H1 (cell line): Measurements from ENCODE around the gene CCDC86. TPM values are rescaled to one million over a fixed set of nuclear protein-coding genes. Genes with fewer than 3 reads are reported as not detected.

Source experiments
- CTCF ChIA-PET: fragments of 300-600 bp; sonication (Branson Sonifier 250); formaldehyde crosslinking; loops from one replicate; lab custom pipeline; 2021; ENCODE audit not compliant: partially characterized antibody; lab: Charles Lee
- POLR2A ChIA-PET: fragments of 300-600 bp; sonication (Branson Sonifier 250); formaldehyde crosslinking; loops from one replicate; lab custom pipeline; 2021; ENCODE audit warnings: inconsistent platforms; ENCODE audit not compliant: partially characterized antibody; lab: Charles Lee
- DNase-seq, 2 experiments: peaks; one replicate each; pipeline versions ENCODE4 v3.0.0 to v3.0.0-alpha.2; 2010 to 2022; ENCODE audit warnings: low spot score in 2 of 2, low read depth in 1 of 2, mixed read lengths in 1 of 2
- FAIRE-seq: peaks from 2 replicates; lab custom pipeline; 2011; peaks lifted over from hg19 to GRCh38; lab: Jason Lieb, UNC
- H2AFZ ChIP-seq: 2 replicates; pipeline ENCODE4 v1.8.1; 2012; ENCODE audit warnings: low read length, inconsistent platforms
- H2AK5ac ChIP-seq: 2 replicates; pipeline ENCODE4 v1.6.1; 2013; ENCODE audit warnings: low read depth, low read length
- H2BK120ac ChIP-seq: replicated peaks from 2 replicates; pipeline ENCODE3; 2013; ENCODE audit warnings: low read depth, low read length, inconsistent platforms
- H2BK12ac ChIP-seq: 2 replicates; pipeline ENCODE4 v1.6.1; 2013; ENCODE audit warnings: low read depth, low read length
- H2BK15ac ChIP-seq: 2 replicates; pipeline ENCODE4 v1.6.1; 2013; ENCODE audit warnings: low read length
- H2BK20ac ChIP-seq: 2 replicates; pipeline ENCODE4 v1.6.1; 2013; ENCODE audit warnings: low read length
- H2BK5ac ChIP-seq: 2 replicates; pipeline ENCODE4 v1.6.1; 2013; ENCODE audit warnings: low read depth, low read length
- H3K14ac ChIP-seq: 2 replicates; pipeline ENCODE4 v1.6.1; 2013; ENCODE audit warnings: inconsistent platforms; ENCODE audit not compliant: insufficient read length
- H3K18ac ChIP-seq: 2 replicates; pipeline ENCODE4 v1.6.1; 2013; ENCODE audit warnings: low read length; ENCODE audit errors: extremely low read depth
- H3K23ac ChIP-seq: 2 replicates; pipeline ENCODE4 v1.6.1; 2013; ENCODE audit warnings: inconsistent platforms; ENCODE audit not compliant: insufficient read length
- H3K23me2 ChIP-seq: 2 replicates; pipeline ENCODE4 v1.6.1; 2013; ENCODE audit warnings: low read depth, low read length
- H3K27ac ChIP-seq: 2 replicates; pipeline ENCODE4 v1.6.1; 2011; ENCODE audit warnings: low read depth, low read length, inconsistent platforms
- H3K27me3 ChIP-seq, 4 experiments: replicated peaks in 1 of 4; 1 replicate in 1 of 4; 2 replicates in 3 of 4; pipeline versions ENCODE4 v1.6.1 to v1.8.1; 2011 to 2013; ENCODE audit warnings: low read length in 3 of 4, mild to moderate bottlenecking in 3 of 4, inconsistent platforms in 2 of 4, mixed read lengths in 2 of 4, moderate library complexity in 1 of 4; ENCODE audit not compliant: control insufficient read depth in 3 of 4, insufficient read depth in 3 of 4; ENCODE audit errors: extremely low read depth in 1 of 4
- H3K36me3 ChIP-seq, 4 experiments: 2 replicates each; pipeline versions ENCODE4 v1.6.1 to v1.8.1; 2011 to 2013; ENCODE audit warnings: mild to moderate bottlenecking in 4 of 4, low read length in 3 of 4, moderate library complexity in 2 of 4, control low read depth in 1 of 4, inconsistent platforms in 1 of 4; ENCODE audit not compliant: insufficient read depth in 4 of 4, control insufficient read depth in 2 of 4
- H3K4ac ChIP-seq: replicated peaks from 2 replicates; pipeline ENCODE3; 2013; ENCODE audit warnings: low read length, low read depth, mixed read lengths, inconsistent platforms; ENCODE audit not compliant: insufficient read length
- H3K4me1 ChIP-seq, 4 experiments: replicated peaks in 1 of 4; 1 replicate in 1 of 4; 2 replicates in 3 of 4; pipeline versions ENCODE4 v1.6.1 to v1.8.1; 2011 to 2013; ENCODE audit warnings: low read length in 3 of 4, inconsistent platforms in 2 of 4, mixed read lengths in 1 of 4; ENCODE audit not compliant: insufficient read depth in 4 of 4, control insufficient read depth in 3 of 4
- H3K4me2 ChIP-seq, 2 experiments: 2 replicates each; pipeline versions ENCODE4 v1.6.1 to v1.8.1; 2011 to 2013; ENCODE audit warnings: low read depth in 2 of 2, low read length in 2 of 2, control low read depth in 1 of 2, inconsistent platforms in 1 of 2, mild to moderate bottlenecking in 1 of 2; ENCODE audit not compliant: insufficient read depth in 1 of 2
- H3K4me3 ChIP-seq, 4 experiments: fragments of 200-600, 300-600 bp in 1 of 4; sonication (generic), shearing (Covaris generic), sonication (Bioruptor Twin) in 1 of 4; 2 replicates each; pipeline versions ENCODE4 v1.5.1 to v1.8.1; 2011 to 2016; ENCODE audit warnings: low read length in 4 of 4, low read depth in 3 of 4, control low read depth in 2 of 4, inconsistent platforms in 2 of 4, mild to moderate bottlenecking in 2 of 4, mixed read lengths in 1 of 4, moderate library complexity in 1 of 4; ENCODE audit not compliant: insufficient read depth in 2 of 4; ENCODE audit errors: extremely low read depth in 1 of 4
- H3K56ac ChIP-seq: replicated peaks from 2 replicates; pipeline ENCODE3; 2013; ENCODE audit warnings: low read depth, mild to moderate bottlenecking, mixed read lengths, low read length, inconsistent platforms; ENCODE audit not compliant: insufficient read length
- H3K79me1 ChIP-seq: 2 replicates; pipeline ENCODE4 v1.6.1; 2013; ENCODE audit warnings: low read depth, low read length, control low read depth
- H3K79me2 ChIP-seq, 2 experiments: 2 replicates each; pipeline versions ENCODE4 v1.6.1 to v1.8.1; 2012 to 2013; ENCODE audit warnings: low read length in 2 of 2, mild to moderate bottlenecking in 2 of 2, inconsistent platforms in 1 of 2; ENCODE audit not compliant: insufficient read depth in 2 of 2, control insufficient read depth in 1 of 2
- H3K9ac ChIP-seq, 4 experiments: replicated peaks in 1 of 4; 1 replicate in 1 of 4; 2 replicates in 3 of 4; pipeline versions ENCODE4 v1.6.1 to v1.8.1; 2011 to 2013; ENCODE audit warnings: low read depth in 3 of 4, low read length in 3 of 4, control low read depth in 2 of 4, mild to moderate bottlenecking in 2 of 4, moderate library complexity in 2 of 4, inconsistent platforms in 1 of 4; ENCODE audit errors: extremely low read depth in 1 of 4
- H3K9me3 ChIP-seq, 2 experiments: 2 replicates each; pipeline versions ENCODE4 v1.6.1 to v1.8.1; 2012 to 2013; ENCODE audit warnings: mild to moderate bottlenecking in 2 of 2, moderate library complexity in 2 of 2, control low read depth in 1 of 2, inconsistent platforms in 1 of 2, low read depth in 1 of 2, low read length in 1 of 2, mixed read lengths in 1 of 2; ENCODE audit not compliant: insufficient read depth in 2 of 2
- H4K20me1 ChIP-seq, 2 experiments: replicated peaks in 1 of 2; 2 replicates each; pipeline versions ENCODE3 to v1.8.1; 2011 to 2013; ENCODE audit warnings: inconsistent platforms in 2 of 2, low read length in 2 of 2, mild to moderate bottlenecking in 1 of 2; ENCODE audit not compliant: insufficient read depth in 2 of 2, control insufficient read depth in 1 of 2
- H4K5ac ChIP-seq: 2 replicates; pipeline ENCODE4 v1.6.1; 2013; ENCODE audit warnings: low read length, low read depth, mixed read lengths, inconsistent platforms; ENCODE audit not compliant: insufficient read length
- H4K8ac ChIP-seq: 2 replicates; pipeline ENCODE4 v1.8.0; 2013; ENCODE audit warnings: mild to moderate bottlenecking, moderate library complexity, low read length, inconsistent platforms; ENCODE audit not compliant: insufficient read depth; ENCODE audit errors: extremely low read depth
- H4K91ac ChIP-seq: replicated peaks from 2 replicates; pipeline ENCODE3; 2013; ENCODE audit warnings: low read length, mixed read lengths, inconsistent platforms; ENCODE audit not compliant: insufficient read length
- BCL11A ChIP-seq, 2 experiments: IDR thresholded peaks; one replicate each; pipeline ENCODE4 v1.6.1; 2011; ENCODE audit warnings: low read depth in 2 of 2, low read length in 2 of 2, mild to moderate bottlenecking in 2 of 2
- CHD2 ChIP-seq: IDR thresholded peaks from 2 replicates; pipeline ENCODE4 v1.6.1; 2012; ENCODE audit warnings: low read length, improper control_type of control experiment
- CTBP2 ChIP-seq: IDR thresholded peaks from 2 replicates; pipeline ENCODE4 v1.7.0; 2011; ENCODE audit warnings: borderline replicate concordance, mild to moderate bottlenecking, moderate library complexity, mixed read lengths, low read length; ENCODE audit not compliant: insufficient read depth, insufficient read length
- FOSL1 ChIP-seq: IDR thresholded peaks from 2 replicates; pipeline ENCODE4 v1.6.1; 2011; ENCODE audit warnings: mild to moderate bottlenecking, low read depth, low read length, moderate library complexity; ENCODE audit not compliant: insufficient read depth
- JUN ChIP-seq: IDR thresholded peaks from 2 replicates; pipeline ENCODE4 v1.6.1; 2011; ENCODE audit warnings: low read depth, mild to moderate bottlenecking, improper control_type of control experiment, low read length
- JUND ChIP-seq: IDR thresholded peaks from 2 replicates; pipeline ENCODE4 v1.6.1; 2011; ENCODE audit warnings: mild to moderate bottlenecking, improper control_type of control experiment, low read length
- KDM1A ChIP-seq: fragments of 200-600, 300-600 bp; sonication (generic); IDR thresholded peaks from 2 replicates; pipeline ENCODE4 v1.7.1; 2016; ENCODE audit warnings: mild to moderate bottlenecking, low read length, borderline replicate concordance
- NANOG ChIP-seq: IDR thresholded peaks from 2 replicates; pipeline ENCODE4 v1.6.1; 2011; ENCODE audit warnings: low read length, low read depth, mild to moderate bottlenecking, inconsistent platforms; ENCODE audit not compliant: insufficient read depth, poor library complexity, severe bottlenecking
- NRF1 ChIP-seq: IDR thresholded peaks from 2 replicates; pipeline ENCODE4 v1.6.1; 2011; ENCODE audit warnings: mild to moderate bottlenecking, low read depth, low read length, improper control_type of control experiment
- POLR2A ChIP-seq, 2 experiments: IDR thresholded peaks; 1 replicate in 1 of 2; 2 replicates in 1 of 2; pipeline ENCODE4 v1.6.1; 2011; ENCODE audit warnings: low read depth in 2 of 2, low read length in 2 of 2, mild to moderate bottlenecking in 2 of 2; ENCODE audit errors: control extremely low read depth in 1 of 2
- RXRA ChIP-seq: IDR thresholded peaks from 2 replicates; pipeline ENCODE4 v1.6.1; 2011; ENCODE audit warnings: low read depth, mild to moderate bottlenecking, low read length, moderate library complexity; ENCODE audit not compliant: insufficient read depth
- SAP30 ChIP-seq: fragments of 300-600 bp; sonication (generic); IDR thresholded peaks from 2 replicates; pipeline ENCODE4 v1.7.1; 2012; ENCODE audit warnings: low read length, moderate library complexity, mild to moderate bottlenecking, inconsistent platforms; ENCODE audit not compliant: insufficient read depth, insufficient replicate concordance
- SIX5 ChIP-seq: IDR thresholded peaks from 2 replicates; pipeline ENCODE4 v1.6.1; 2011; ENCODE audit warnings: mild to moderate bottlenecking, low read depth, low read length
- SP4 ChIP-seq: IDR thresholded peaks from 2 replicates; pipeline ENCODE4 v1.6.1; 2012; ENCODE audit warnings: low read length, inconsistent platforms
- WGBS, 2 experiments: shearing (Covaris generic) in 1 of 2; methylation state at CpG; one replicate each; pipeline versions ENCODE4 v1.1.6 to v1.1.7; 2013 to 2015; ENCODE audit warnings: low lambda C conversion rate in 2 of 2, mixed read lengths in 2 of 2, inconsistent platforms in 1 of 2, low coverage in 1 of 2, missing lambda C conversion rate in 1 of 2; ENCODE audit not compliant: insufficient replicate concordance in 2 of 2, insufficient coverage in 1 of 2, insufficient read length in 1 of 2; ENCODE audit errors: extremely low coverage in 1 of 2, missing lambda C conversion rate in 1 of 2; 5-methylcytosine and 5-hydroxymethylcytosine counted together
- polyA plus RNA-seq, 7 experiments: library from polyadenylated mRNA; depleted of rRNA in 3 of 7; stranded (reverse) in 5 of 7; unstranded in 2 of 7; fragments of >200 nt in 5 of 7; fragments of 200-250 nt in 2 of 7; gene quantifications; 1 replicate in 5 of 7; 2 replicates in 1 of 7; 4 replicates in 1 of 7; pipeline versions ENCODE4 v1.2.1 to v1.2.3, GENCODE V29; 2011 to 2013; ENCODE audit warnings: missing spikeins in 2 of 7, mixed read lengths in 2 of 7
- total RNA-seq: library from RNA; stranded (reverse); fragmentation: NEBNext Ultra II Directional; extraction: Animal tissue kit (Norgen Biotek cat#: 25700); gene quantifications from 2 replicates; pipeline ENCODE4 v1.2.1, GENCODE V29; 2021
- TF ChIP-seq, protein P1 (sequence below): IDR thresholded peaks from 2 replicates; pipeline ENCODE4 v1.6.1; 2012; ENCODE audit warnings: inconsistent platforms

The CCDC86 gene
- total and polyA plus RNA-seq, 2 of the 8 experiments (the other 6 are each of a cell fraction or from before 2014, with no cell fraction given), result 37.7 to 76.4 TPM

DNA sequence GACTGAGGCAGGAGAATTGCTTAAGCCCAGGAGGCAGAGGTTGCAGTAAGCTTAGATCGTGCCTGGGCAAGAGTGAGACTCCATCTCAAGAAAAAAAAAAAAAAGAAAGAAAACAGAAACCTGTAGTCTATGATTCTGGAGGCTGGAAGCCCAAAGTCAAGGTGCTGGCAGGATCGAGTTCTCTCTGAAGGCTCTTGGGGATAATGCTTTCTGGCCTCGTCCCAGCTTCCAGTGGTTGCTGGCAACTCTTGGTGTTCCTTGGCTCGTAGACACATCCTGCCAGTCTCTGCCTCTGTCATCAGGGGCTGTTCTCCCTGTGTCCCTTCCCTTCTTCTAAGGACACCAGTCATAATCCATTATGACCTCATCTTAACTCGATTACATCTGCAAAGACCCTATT, 16.8 kb upstream of the CCDC86 start:
- H3K56ac ChIP-seq, result no peak overlapping the region
- no peak overlapping the region for H2BK12ac ChIP-seq
- no peaks in the 10 kb centered on the region for H3K23me2 ChIP-seq
- H2BK120ac ChIP-seq, result no peak overlapping the region
- DNase-seq (no peak), FAIRE-seq (no peak)
- H4K91ac ChIP-seq, result no peak overlapping the region
- ChIA-PET POLR2A (no interaction called here), CTCF (interaction anchor here (0.6 to 18.0 kb wide), 6 partner anchors 13 to 71 kb away, joined by 4 to 522 read pairs (median 5); partner anchors contain the start of gene PRPF19)
- no peak overlapping the region for H4K5ac ChIP-seq
- H3K79me2 ChIP-seq, result no peaks in the 10 kb centered on the region
- H3K27me3 ChIP-seq, result no peaks in the 10 kb centered on the region; a peak in 1 of 7 replicates
- no peak overlapping the region for H3K14ac ChIP-seq
- no peak overlapping the region for H3K4me2 ChIP-seq
- H3K27ac ChIP-seq, result no peak overlapping the region
- no peak overlapping the region for H3K4ac ChIP-seq
- H3K18ac ChIP-seq, result no peak overlapping the region
- H4K8ac ChIP-seq, result no peak overlapping the region
- no peaks in the 10 kb centered on the region for H3K9me3 ChIP-seq
- no peak overlapping the region for H2AK5ac ChIP-seq
- H3K4me1 ChIP-seq, result no peaks in the 10 kb centered on the region
- no peak overlapping the region for H2AFZ ChIP-seq
- H3K36me3 ChIP-seq, result no peaks in the 10 kb centered on the region
- H4K20me1 ChIP-seq, result peaks cover 0 to 2% of the 10 kb centered on the region in 2 experiments
- no peak overlapping the region for H2BK5ac ChIP-seq
- no peak overlapping the region for H3K4me3 ChIP-seq
- no peak overlapping the region for H3K23ac ChIP-seq
- H2BK15ac ChIP-seq, result no peak overlapping the region
- H2BK20ac ChIP-seq, result no peak overlapping the region
- no peaks in the 10 kb centered on the region for H3K79me1 ChIP-seq
- no peak overlapping the region for H3K9ac ChIP-seq
- 86% methylated on average over 5 of the region's 5 CpGs; no CpG with 5 or more reads in 1 of the 2 experiments for WGBS, 2 experiments
- TF ChIP-seq BCL11A (IDR thresholded peaks at IDR 0.05; ENCODE audit: low read depth in 2 of 2, low read length in 2 of 2) (no peak), SIX5 (no peak), CHD2 (no peak), POLR2A (IDR thresholded peaks at IDR 0.05; ENCODE audit: control extremely low read depth in 1 of 2, low read depth in 2 of 2, low read length in 2 of 2) (no peak), SP4 (no peak), KDM1A (no peak), JUND (no peak), NANOG (no peak), SAP30 (no peak), CTBP2 (no peak), JUN (no peak), FOSL1 (no peak), RXRA (no peak), NRF1 (no peak)
- TF ChIP-seq, protein P1, sequence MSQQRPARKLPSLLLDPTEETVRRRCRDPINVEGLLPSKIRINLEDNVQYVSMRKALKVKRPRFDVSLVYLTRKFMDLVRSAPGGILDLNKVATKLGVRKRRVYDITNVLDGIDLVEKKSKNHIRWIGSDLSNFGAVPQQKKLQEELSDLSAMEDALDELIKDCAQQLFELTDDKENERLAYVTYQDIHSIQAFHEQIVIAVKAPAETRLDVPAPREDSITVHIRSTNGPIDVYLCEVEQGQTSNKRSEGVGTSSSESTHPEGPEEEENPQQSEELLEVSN, result no peak
